HCT116 (cell line): ENCODE data around the gene TSPEAR. TPM values are rescaled to one million over a fixed set of nuclear protein-coding genes. Genes with fewer than 3 reads are reported as not detected.

Source experiments
- ATAC-seq: fragments of 200-7000 bp; cut with Tn5 transposase; 2 replicates; pipeline ENCODE4 v1.9.1; 2020; ENCODE audit warnings: mild to moderate bottlenecking, moderate library complexity
- BruUV-seq: library from RNA; stranded (reverse); fragments of 400-500 nt; replicated peaks from 2 replicates; lab custom pipeline; 2021; lab: Mats Ljungman, UMichigan
- CTCF ChIA-PET: fragments of 300-600 bp; sonication (Branson Sonifier 250); formaldehyde crosslinking; loops from one replicate; lab custom pipeline; 2021; ENCODE audit warnings: antibody characterized with exemption; lab: Charles Lee
- POLR2A ChIA-PET: fragments of 300-600, 350-600 bp; sonication (Branson Sonifier 250); formaldehyde crosslinking; loops from one replicate; lab custom pipeline; 2021; ENCODE audit warnings: antibody characterized with exemption; lab: Charles Lee
- RAD21 ChIA-PET, 2 experiments: fragments of 300-600 bp; sonication (Branson Sonifier 250); formaldehyde crosslinking; loops; one replicate each; lab custom pipeline; 2023; ENCODE audit warnings: low total read pairs in 2 of 2; ENCODE audit not compliant: uncharacterized antibody in 2 of 2, unreplicated experiment in 2 of 2, low non-redundant PET in 1 of 2; lab: Charles Lee
- DNase-seq: peaks from one replicate; pipeline ENCODE4 v3.0.0-alpha.2; 2010; ENCODE audit warnings: low read depth, low spot score
- H2AFZ ChIP-seq: fragments of 200-600 bp; shearing (Covaris generic), sonication (generic); 2 replicates; pipeline ENCODE4 v1.6.1; 2017; ENCODE audit warnings: low read depth, mixed run types, mixed read lengths, antibody characterized with exemption, low read length; ENCODE audit not compliant: poor library complexity, severe bottlenecking
- H3K27ac ChIP-seq: 2 replicates; pipeline ENCODE4 v1.5.1; 2012; ENCODE audit warnings: low read depth, low read length
- H3K27me3 ChIP-seq: fragments of 200-600 bp; sonication (generic); 2 replicates; pipeline ENCODE4 v1.6.1; 2016; ENCODE audit warnings: mixed run types, low read length, mixed read lengths; ENCODE audit not compliant: insufficient read depth
- H3K36me3 ChIP-seq, 2 experiments: fragments of 200-500 bp in 1 of 2; fragments of 200-600 bp in 1 of 2; sonication (Bioruptor generic) in 1 of 2; sonication (generic) in 1 of 2; 2 replicates each; pipeline versions ENCODE4 v1.5.1 to v1.6.1; 2014 to 2016; ENCODE audit warnings: low read length in 2 of 2, inconsistent platforms in 1 of 2, mixed read lengths in 1 of 2, mixed run types in 1 of 2; ENCODE audit not compliant: insufficient read depth in 2 of 2, control insufficient read depth in 1 of 2
- H3K4me1 ChIP-seq, 2 experiments: fragments of 200-600 bp in 1 of 2; sonication (generic) in 1 of 2; 2 replicates each; pipeline versions ENCODE4 v1.5.1 to v1.6.1; 2012 to 2017; ENCODE audit warnings: low read length in 2 of 2, inconsistent platforms in 1 of 2, mild to moderate bottlenecking in 1 of 2, mixed read lengths in 1 of 2, mixed run types in 1 of 2, moderate library complexity in 1 of 2; ENCODE audit not compliant: insufficient read depth in 2 of 2, control insufficient read depth in 1 of 2
- H3K4me2 ChIP-seq: fragments of 200-600 bp; sonication (generic); 2 replicates; pipeline ENCODE4 v1.6.1; 2017; ENCODE audit warnings: mixed run types, low read length, mixed read lengths
- H3K4me3 ChIP-seq, 2 experiments: fragments of 200-600 bp in 1 of 2; sonication (generic) in 1 of 2; replicated peaks in 1 of 2; 2 replicates each; pipeline ENCODE4 v1.5.1; 2011 to 2016; ENCODE audit warnings: low read length in 2 of 2, control low read depth in 1 of 2, low read depth in 1 of 2, mild to moderate bottlenecking in 1 of 2, mixed read lengths in 1 of 2, mixed run types in 1 of 2
- H3K79me2 ChIP-seq: fragments of 200-600 bp; sonication (generic); 2 replicates; pipeline ENCODE4 v1.6.1; 2017; ENCODE audit warnings: mild to moderate bottlenecking, mixed run types, low read length, moderate library complexity, mixed read lengths; ENCODE audit not compliant: insufficient read depth
- H3K9ac ChIP-seq: fragments of 200-600 bp; sonication (generic); 2 replicates; pipeline ENCODE4 v1.6.1; 2016; ENCODE audit warnings: low read length, mixed read lengths
- H3K9me2 ChIP-seq: fragments of 200-600 bp; sonication (generic), shearing (Covaris generic); 2 replicates; pipeline ENCODE4 v1.6.1; 2017; ENCODE audit warnings: mixed run types, mild to moderate bottlenecking, moderate library complexity; ENCODE audit not compliant: insufficient read depth
- H3K9me3 ChIP-seq, 2 experiments: fragments of 200-500 bp in 1 of 2; fragments of 200-600 bp in 1 of 2; sonication (Bioruptor generic) in 1 of 2; sonication (generic) in 1 of 2; 2 replicates each; pipeline ENCODE4 v1.6.1; 2014 to 2017; ENCODE audit warnings: low read length in 2 of 2, mixed read lengths in 2 of 2, inconsistent platforms in 1 of 2, low read depth in 1 of 2, mild to moderate bottlenecking in 1 of 2, mixed run types in 1 of 2, moderate library complexity in 1 of 2; ENCODE audit not compliant: control insufficient read depth in 1 of 2, insufficient read depth in 1 of 2
- H4K20me1 ChIP-seq: fragments of 200-600 bp; sonication (generic), shearing (Covaris generic); 2 replicates; pipeline ENCODE4 v1.6.1; 2017; ENCODE audit warnings: mixed run types, mild to moderate bottlenecking, moderate library complexity; ENCODE audit not compliant: insufficient read depth
- ATF3 ChIP-seq: IDR thresholded peaks from 2 replicates; pipeline ENCODE4 v1.6.1; 2012
- CEBPB ChIP-seq: IDR thresholded peaks from 2 replicates; pipeline ENCODE4 v1.6.1; 2012; ENCODE audit warnings: low read depth
- EZH2 ChIP-seq: fragments of 200-600 bp; sonication (generic); IDR thresholded peaks from 2 replicates; pipeline ENCODE4 v1.6.1; 2017; ENCODE audit warnings: antibody characterized with exemption, mixed run types
- JUND ChIP-seq: IDR thresholded peaks from 2 replicates; pipeline ENCODE4 v1.6.1; 2012
- MAX ChIP-seq: IDR thresholded peaks from 2 replicates; pipeline ENCODE4 v1.6.1; 2012
- POLR2A ChIP-seq: IDR thresholded peaks from 2 replicates; pipeline ENCODE4 v1.7.0; 2011; ENCODE audit warnings: borderline replicate concordance; ENCODE audit not compliant: insufficient read depth, insufficient read length; ENCODE audit errors: extremely low read depth
- RAD21 ChIP-seq: IDR thresholded peaks from 2 replicates; pipeline ENCODE4 v1.6.1; 2012; ENCODE audit warnings: low read depth, mild to moderate bottlenecking
- REST ChIP-seq: IDR thresholded peaks from 2 replicates; pipeline ENCODE4 v1.6.1; 2012; ENCODE audit warnings: low read depth
- SP1 ChIP-seq: IDR thresholded peaks from 2 replicates; pipeline ENCODE4 v1.6.1; 2012; ENCODE audit warnings: low read depth
- ZNF274 ChIP-seq: fragments of 200-500 bp; sonication (Bioruptor generic); IDR thresholded peaks from 2 replicates; pipeline ENCODE4 v1.6.1; 2014; ENCODE audit warnings: mild to moderate bottlenecking, low read depth, low read length, inconsistent platforms
- intact Hi-C: fragments of 100-400 bp; cut with micrococcal nuclease; formaldehyde crosslinking; loops from 2 replicates; pipeline ENCODE4 v1.10.0; 2022
- total RNA-seq: library from RNA; stranded (reverse); gene quantifications from one replicate; pipeline ENCODE4 v1.2.1, GENCODE V29; 2021; ENCODE audit not compliant: unreplicated experiment
- TF ChIP-seq, protein P1 (sequence below): IDR thresholded peaks from 2 replicates; pipeline ENCODE4 v1.6.1; 2011; ENCODE audit warnings: mild to moderate bottlenecking, low read length, moderate library complexity; ENCODE audit not compliant: insufficient replicate concordance; ENCODE audit errors: extremely low read depth
- TF ChIP-seq, protein P2 (sequence below), 3 experiments: fragments of 200-600 bp in 1 of 3; sonication (generic) in 1 of 3; IDR thresholded peaks in 2 of 3; conservative IDR thresholded peaks in 1 of 3; 2 replicates each; pipeline ENCODE4 v1.5.1; 2012 to 2017; ENCODE audit warnings: low read depth in 2 of 3, low read length in 2 of 3, antibody characterized with exemption in 1 of 3, borderline replicate concordance in 1 of 3, control low read depth in 1 of 3, mild to moderate bottlenecking in 1 of 3, mixed read lengths in 1 of 3, mixed run types in 1 of 3, moderate library complexity in 1 of 3; ENCODE audit not compliant: insufficient read depth in 1 of 3

Gene TSPEAR
- total RNA-seq, 1 experiment from 2014 or later = not detected

- H3K9me3 ChIP-seq = no peaks in the 10 kb centered on the region
- ChIA-PET CTCF (interaction anchor here (0.7 kb wide), 1 partner anchor 15 kb away, joined by 7 read pairs; no protein-coding TSS in a partner anchor), RAD21 (no interaction called here), POLR2A (no interaction called here)
- intact Hi-C loops = no loop called here
- H4K20me1 ChIP-seq = no peaks in the 10 kb centered on the region
- no peaks in the 10 kb centered on the region for H3K27me3 ChIP-seq
- no peak overlapping the region for H3K4me3 ChIP-seq
- BruUV-seq = no TSS peak
- DNase-seq (no peak), ATAC-seq (no peak)
- H3K36me3 ChIP-seq = no peaks in the 10 kb centered on the region
- H2AFZ ChIP-seq = no peak overlapping the region
- H3K9ac ChIP-seq = no peak overlapping the region
- H3K79me2 ChIP-seq = no peaks in the 10 kb centered on the region
- H3K4me2 ChIP-seq = no peak overlapping the region
- H3K9me2 ChIP-seq = no peaks in the 10 kb centered on the region
- H3K27ac ChIP-seq = no peak overlapping the region
- no peaks in the 10 kb centered on the region for H3K4me1 ChIP-seq
- TF ChIP-seq POLR2A (no peak), JUND (no peak), ZNF274 (no peak), MAX (no peak), EZH2 (no peak), RAD21 (no peak), ATF3 (no peak), REST (no peak), SP1 (no peak), CEBPB (no peak)
- TF ChIP-seq, protein P1, sequence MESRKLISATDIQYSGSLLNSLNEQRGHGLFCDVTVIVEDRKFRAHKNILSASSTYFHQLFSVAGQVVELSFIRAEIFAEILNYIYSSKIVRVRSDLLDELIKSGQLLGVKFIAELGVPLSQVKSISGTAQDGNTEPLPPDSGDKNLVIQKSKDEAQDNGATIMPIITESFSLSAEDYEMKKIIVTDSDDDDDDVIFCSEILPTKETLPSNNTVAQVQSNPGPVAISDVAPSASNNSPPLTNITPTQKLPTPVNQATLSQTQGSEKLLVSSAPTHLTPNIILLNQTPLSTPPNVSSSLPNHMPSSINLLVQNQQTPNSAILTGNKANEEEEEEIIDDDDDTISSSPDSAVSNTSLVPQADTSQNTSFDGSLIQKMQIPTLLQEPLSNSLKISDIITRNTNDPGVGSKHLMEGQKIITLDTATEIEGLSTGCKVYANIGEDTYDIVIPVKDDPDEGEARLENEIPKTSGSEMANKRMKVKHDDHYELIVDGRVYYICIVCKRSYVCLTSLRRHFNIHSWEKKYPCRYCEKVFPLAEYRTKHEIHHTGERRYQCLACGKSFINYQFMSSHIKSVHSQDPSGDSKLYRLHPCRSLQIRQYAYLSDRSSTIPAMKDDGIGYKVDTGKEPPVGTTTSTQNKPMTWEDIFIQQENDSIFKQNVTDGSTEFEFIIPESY = no peak
- TF ChIP-seq, protein P2, sequence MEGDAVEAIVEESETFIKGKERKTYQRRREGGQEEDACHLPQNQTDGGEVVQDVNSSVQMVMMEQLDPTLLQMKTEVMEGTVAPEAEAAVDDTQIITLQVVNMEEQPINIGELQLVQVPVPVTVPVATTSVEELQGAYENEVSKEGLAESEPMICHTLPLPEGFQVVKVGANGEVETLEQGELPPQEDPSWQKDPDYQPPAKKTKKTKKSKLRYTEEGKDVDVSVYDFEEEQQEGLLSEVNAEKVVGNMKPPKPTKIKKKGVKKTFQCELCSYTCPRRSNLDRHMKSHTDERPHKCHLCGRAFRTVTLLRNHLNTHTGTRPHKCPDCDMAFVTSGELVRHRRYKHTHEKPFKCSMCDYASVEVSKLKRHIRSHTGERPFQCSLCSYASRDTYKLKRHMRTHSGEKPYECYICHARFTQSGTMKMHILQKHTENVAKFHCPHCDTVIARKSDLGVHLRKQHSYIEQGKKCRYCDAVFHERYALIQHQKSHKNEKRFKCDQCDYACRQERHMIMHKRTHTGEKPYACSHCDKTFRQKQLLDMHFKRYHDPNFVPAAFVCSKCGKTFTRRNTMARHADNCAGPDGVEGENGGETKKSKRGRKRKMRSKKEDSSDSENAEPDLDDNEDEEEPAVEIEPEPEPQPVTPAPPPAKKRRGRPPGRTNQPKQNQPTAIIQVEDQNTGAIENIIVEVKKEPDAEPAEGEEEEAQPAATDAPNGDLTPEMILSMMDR (IDR thresholded peaks at IDR 0.05 in 2 of 3, conservative IDR thresholded peaks at IDR 0.05 in 1 of 3; ENCODE audit: borderline replicate concordance in 1 of 3, insufficient read depth in 1 of 3, low read depth in 2 of 3, low read length in 2 of 3) = no peak
Measured at GRCh38 chr21:44727757-44728156, 16.4 kb upstream of the TSPEAR start.
